Activated naive CD4-positive, alpha-beta T cell treated with Interleukin-2 at 50 U/mL for 16 hours (primary cell): Measurements from ENCODE around the gene AIRE.
"Not testable (repeated sequence)": the region's sequence is repeated elsewhere in the genome, so short reads cannot be mapped to it uniquely, and the experiment has no call there.

ENCODE experiments used
- DNase-seq: peaks from one replicate; pipeline ENCODE4 v3.0.0-alpha.2; 2020

AIRE gene

DNA sequence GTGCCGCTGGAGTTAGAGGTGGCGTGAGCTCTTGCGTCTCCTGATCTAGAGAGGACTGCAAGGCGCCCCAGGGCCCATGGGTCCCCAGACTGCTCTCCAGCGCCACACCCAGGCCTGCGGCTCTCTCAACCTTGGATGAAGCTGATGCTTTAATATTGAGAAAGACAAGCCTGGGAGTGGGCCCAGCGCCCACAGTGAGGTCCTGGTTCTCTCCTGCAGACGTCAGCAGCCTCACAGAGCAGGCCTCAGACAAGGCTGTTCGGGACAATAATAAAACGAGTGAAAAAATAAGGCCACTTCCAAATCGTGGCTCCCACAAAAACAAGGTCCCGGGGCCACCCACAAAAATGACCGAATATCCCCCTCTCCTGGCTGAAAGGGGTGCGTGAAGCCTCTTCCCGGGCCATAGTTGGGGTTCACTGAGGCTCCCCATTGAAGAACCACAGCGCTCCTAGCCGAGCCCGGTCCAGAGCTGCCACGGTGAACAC, 18.0 kb upstream of the AIRE start:
- no peak for DNase-seq

DNA sequence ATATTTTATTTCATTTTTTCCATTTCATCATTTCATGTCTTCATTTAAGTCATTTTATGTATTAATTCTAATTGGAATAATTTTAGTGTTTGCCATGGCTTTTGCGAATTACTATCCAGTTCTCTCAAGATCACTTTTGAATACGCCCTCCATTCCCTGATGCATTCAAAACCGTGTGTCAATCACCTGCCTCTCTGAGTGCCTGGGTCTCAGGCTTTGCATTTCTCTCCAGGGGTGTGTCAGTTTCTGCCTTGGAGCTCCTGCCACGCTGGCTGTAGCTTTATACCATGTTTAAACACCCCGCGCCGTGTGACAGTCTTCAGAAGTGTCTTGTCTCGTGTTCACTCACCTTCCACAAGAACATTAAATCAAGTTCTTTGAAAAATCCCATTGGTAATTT, 16.6 kb upstream of the AIRE start:
- no peak for DNase-seq

DNA sequence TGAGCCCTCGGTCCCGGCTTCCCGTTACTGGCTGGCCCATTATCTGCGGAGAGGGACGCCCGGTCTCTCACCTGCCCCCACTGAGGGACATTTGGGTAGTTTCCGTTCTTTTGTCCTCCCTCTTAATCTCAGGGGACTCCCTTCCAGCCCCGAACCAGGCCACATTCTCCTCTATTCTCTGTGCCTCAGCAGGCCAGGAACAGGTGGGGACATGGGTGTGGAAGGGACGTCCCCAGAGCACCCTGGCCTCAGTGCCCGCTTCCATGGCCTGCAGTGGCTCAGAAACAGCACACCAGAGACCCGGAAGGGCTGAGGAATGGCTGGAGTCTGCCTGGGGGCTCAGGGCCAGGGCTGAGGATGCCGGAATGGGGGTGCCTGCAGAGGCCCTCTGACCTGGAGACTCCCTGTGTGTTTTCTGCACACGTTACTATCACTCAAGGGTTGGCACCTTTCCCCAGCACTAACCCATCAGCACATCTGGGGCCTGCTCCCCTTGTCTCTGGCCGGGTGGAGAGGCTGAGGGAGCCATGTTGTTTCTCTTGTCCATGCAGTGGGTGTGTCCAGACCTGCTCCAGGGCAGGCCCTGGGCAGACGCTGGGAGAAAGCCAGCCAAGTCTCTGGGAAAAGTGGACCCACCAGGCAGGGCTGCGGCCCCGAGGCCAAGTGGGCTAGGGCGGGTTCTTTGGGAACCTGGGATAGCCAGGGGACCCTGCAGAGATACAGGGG, 14.0 kb upstream of the AIRE start:
- DNase-seq, result no peak

DNA sequence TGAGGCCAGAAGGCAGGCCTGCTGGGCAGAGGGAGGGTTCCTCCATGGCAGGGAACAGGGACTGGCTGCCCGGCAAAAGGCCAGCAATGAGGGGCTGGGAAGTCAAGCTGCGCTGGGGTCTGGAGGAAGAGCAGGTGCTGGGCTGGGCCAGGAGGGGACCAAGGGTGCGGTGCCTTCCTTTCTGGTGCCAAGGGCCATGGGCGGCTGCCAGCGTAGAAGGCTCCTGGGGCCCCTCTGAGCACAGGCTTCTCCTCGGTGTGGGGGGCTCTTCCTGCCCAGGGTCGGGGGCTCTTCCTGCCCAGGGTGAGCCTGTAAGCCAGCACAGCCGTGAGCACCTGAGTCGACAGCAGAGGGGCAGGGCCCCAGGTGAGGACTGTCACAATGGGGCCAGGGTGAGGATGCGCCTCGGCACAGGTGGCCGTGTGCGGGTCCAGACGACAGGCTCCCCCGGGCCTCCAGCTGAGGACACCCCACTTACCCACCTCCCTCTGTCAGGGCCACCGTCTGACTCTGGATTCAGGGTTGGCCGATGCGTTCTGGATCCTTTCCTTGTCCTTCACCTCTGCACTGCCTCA, 13.3 kb upstream of the AIRE start:
- no peak for DNase-seq

DNA sequence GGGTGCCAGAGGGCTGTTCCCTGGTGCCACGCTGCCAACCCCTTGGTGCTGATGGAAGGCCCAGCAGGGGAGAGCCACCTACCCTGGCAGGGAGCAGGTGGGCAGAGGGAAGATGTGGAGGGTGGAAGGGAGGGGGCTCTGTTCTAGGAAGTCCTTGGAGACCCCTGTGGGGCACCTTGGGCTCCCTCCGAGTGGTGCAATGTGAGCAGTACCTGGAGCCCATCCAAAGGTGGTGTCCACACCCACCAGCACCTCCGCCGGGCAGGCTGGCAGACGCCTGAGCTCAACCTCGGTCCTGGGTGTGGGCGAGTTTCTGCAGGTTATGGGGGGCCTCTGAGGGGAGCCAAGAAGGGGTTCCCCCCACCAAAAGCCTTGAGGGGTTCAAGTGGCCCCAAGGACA, 12.6 kb upstream of the AIRE start:
- DNase-seq, result no peak

DNA sequence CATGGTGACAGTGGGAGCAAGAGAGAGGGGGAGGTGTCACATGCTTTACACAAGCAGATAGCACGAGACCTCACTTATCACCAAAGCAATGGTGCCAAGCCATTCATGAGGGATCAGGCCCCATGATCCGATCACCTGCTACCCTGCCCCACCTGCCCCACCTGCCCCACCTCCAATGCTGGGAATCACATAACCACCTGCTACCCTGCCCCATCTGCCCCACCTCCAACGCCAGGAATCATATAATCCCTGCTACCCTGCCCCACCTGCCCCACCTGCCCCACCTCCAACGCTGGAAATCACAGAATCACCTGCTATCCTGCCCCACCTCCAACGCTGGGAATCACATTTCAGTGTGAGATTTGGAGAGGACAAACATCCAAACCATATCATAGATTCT, 10.6 kb upstream of the AIRE start:
- no peak for DNase-seq

DNA sequence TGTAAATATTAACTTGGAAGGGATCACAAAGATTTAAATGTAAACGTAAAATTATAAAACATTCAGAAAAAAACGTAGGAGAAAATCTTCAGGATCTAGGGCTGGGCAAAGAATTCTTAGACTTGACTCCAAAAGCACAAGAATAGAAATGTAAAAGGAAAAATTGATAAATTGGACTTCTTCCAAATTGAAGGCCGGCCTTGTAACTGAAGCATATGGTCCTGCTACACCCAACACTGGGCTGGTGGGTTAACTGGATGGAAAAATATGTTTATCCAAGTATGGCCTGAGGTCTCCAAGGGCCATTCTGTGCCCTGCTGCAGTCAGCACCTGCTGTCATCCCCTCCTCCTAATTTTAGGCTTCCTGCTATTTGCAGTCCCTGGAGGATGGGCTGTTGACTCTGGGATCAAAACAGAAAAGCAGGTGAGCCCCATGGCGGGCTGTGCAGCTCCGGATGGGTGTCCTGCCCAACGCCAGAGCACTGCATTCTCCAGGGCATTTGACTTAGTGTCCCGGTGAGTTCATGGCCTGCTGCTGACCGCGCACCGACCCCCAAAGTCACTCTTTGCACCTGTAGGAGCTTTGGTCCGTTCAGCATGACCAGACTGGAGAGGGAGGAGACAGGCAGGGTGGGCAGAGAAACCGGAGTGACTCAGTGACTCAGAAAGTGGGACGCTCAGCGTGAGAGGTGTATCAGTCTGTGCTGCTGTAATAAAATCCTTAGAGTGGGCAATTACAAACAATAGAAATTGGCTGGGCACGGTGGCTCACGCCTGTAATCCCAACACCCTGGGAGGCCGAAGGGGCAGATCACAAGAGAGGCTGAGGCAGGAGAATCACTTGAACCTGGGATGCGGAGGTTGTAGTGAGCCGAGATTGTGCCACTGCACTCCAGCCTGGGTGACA, 6.1 kb upstream of the AIRE start:
- no peak for DNase-seq

DNA sequence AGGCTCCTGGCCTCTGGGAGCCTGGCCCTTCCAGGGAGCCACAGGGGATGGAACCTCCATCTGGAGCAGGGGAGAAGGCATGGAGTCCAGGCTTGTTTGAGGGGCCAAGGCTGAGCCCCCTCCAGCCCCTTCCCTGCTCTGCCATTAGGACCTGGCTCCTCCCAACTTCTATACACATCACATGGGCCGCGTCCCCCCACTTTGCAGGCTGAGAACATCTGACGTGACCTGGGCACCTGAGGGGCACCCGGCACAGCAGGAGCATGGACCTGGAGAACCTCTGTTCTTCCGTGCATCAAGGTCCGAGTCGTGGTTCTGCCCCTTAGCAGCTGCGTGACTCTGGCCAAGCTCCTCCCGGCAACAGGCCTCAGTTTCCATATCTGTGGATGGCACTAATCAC, 3.9 kb upstream of the AIRE start:
- DNase-seq, result no peak

DNA sequence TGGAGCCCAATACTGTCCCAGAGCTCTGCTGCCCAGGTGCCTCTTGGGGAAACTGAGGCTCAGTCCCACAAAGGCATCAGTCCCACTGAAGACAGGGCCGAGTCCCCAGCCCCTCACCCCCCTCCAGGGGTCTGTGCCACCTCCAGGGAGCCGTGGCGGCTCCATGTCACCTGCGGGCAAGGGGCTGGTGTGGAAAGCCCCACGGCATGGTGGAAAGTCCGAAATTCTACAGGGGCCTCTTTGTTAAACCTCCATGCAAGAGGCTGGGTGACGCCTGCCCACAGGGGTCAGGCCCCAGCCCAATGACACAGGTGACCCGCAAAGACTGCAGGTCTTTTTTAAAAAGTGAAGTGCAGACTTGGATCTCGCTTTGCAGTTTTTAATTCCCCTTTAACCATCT, 3.3 kb upstream of the AIRE start:
- DNase-seq, result no peak

DNA sequence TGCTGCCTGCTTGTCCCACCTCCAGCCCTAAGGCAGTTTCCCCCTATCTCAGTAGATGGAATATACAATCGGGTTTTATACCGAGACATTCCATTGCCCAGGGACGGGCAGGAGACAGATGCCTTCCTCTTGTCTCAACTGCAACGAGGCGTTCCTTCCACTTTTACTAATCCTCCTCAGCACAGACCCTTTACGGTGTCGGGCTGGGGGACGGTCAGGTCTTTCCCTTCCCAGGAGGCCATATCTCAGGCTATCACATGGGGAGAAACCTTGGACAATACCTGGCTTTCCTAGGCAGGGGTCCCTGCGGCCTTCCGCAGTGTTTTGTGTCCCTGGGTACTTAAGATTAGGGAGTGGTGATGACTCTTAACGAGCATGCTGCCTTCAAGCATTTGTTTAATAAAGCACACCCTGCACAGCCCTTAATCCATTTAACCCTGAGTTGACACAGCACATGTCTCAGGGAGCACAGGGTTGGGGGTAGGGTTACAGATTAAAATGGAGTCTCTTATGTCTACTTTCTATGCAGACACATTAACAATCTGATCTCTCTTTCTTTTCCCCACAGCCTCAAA, 2.4 kb upstream of the AIRE start:
- DNase-seq, result not testable (repeated sequence)

DNA sequence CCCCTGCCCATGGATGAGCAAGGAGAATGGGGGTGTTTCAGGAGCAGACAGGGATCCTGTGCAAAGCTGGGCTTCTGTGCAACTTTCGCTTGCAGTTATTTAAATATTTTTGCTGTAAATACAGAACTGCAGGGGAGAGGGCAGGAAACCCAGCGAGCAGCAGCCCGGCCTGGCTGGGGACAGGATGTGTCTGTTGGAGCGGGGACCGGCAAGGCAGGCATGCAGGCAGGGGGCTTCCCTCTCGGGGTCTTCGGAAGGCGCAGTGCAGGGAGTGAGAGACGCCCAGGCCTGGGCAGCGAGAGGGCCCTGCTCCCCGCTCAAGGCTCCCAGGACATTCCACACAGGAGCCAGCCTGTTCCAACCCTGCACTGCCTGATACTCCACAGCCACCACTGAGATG, 1.7 kb upstream of the AIRE start:
- DNase-seq, result no peak

DNA sequence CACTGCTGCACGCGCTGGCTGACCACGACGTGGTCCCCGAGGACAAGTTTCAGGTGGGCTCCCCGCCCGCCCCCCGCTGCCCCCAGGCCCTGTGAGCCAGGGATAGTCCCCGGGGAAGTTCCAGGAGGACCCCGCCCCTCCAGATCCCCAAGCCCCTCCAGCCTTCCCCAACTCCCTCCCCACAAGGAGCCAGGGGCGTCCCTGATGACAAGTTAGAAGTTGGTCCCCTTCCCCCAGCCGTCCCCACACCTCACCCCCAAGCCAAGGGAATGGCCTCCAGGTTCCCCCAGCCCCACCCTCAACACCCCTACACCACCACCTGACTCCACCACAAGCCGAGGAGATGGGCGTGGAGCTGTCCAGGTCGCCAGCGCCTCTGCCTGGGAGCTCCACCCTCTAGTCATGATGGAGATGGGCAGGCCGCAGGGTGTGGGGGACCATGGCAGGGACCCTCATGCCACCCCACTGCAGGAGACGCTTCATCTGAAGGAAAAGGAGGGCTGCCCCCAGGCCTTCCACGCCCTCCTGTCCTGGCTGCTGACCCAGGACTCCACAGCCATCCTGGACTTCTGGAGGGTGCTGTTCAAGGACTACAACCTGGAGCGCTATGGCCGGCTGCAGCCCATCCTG, 525 bp downstream of the AIRE start:
- DNase-seq, result no peak

DNA sequence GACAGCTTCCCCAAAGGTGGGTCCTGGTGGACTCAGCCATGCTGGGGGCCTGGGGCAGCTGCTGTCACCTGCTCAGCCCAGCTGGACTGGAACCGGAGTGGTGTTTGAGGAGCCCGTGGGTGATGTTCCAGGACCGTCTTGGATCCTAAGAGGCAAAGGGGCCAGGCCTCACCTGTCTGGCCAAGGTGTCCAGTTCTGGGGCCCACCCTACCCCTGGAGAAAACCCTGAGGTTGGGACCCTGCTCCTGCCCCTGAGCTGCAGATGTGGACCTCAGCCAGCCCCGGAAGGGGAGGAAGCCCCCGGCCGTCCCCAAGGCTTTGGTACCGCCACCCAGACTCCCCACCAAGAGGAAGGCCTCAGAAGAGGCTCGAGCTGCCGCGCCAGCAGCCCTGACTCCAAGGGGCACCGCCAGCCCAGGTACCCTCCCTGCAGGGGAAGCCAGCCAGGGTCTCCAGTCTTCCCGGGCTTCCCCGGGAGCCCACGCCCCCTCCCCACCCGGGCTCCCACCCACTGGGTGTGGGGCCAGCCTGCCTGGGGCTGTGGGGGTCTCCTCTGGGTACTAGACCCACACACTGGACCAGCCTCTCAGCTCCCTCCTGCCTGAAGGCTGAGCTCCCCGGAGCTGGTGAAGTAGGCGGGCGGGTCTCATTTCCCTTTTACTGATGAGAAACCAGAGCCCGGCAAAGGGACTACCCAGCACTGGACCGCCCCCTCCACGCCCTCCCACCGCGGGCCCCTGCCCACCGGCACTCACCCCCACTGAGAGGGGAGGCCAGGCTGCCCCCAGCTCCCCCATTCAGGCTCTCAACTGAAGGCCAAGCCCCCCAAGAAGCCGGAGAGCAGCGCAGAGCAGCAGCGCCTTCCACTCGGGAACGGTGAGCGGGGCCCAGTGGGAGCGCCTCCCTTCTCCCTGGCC, 1.3 kb downstream of the AIRE start:
- no peak for DNase-seq

DNA sequence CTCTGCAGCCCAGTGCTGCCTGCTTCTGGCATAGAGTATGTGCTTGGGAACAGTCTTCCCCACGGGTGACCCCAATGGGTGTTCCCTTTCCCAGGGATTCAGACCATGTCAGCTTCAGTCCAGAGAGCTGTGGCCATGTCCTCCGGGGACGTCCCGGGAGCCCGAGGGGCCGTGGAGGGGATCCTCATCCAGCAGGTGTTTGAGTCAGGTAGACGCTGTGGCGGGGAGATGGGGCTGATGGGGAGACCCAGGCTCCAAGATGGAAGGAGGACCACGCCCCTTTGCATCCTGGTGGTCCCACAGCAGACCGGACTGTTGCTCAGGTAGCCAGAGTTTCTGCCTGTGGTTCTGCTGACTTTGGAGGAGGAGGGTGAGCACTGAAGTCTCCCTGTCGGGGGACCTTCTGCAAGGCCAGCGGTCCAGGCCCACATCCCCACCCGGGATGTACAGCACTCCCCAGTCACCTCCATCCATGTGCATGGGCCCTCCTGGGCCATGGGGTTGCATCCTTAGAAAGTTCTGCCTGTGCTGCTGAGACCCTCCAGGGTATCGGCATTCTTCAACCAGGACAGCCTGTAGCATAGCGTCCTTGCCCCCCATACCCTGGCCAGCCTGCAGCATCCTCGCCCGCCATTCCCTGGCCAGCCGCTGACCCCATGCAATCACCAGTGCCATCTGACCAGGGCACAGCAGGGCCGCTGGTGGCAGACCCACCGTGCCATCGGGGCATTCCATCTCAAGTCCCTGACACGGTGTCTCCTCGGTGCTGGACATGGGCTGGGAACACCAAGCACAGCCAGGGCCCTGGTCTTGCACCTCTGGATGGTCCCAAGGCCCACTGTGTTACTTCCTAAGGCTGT, 2.8 kb downstream of the AIRE start:
- no peak for DNase-seq

DNA sequence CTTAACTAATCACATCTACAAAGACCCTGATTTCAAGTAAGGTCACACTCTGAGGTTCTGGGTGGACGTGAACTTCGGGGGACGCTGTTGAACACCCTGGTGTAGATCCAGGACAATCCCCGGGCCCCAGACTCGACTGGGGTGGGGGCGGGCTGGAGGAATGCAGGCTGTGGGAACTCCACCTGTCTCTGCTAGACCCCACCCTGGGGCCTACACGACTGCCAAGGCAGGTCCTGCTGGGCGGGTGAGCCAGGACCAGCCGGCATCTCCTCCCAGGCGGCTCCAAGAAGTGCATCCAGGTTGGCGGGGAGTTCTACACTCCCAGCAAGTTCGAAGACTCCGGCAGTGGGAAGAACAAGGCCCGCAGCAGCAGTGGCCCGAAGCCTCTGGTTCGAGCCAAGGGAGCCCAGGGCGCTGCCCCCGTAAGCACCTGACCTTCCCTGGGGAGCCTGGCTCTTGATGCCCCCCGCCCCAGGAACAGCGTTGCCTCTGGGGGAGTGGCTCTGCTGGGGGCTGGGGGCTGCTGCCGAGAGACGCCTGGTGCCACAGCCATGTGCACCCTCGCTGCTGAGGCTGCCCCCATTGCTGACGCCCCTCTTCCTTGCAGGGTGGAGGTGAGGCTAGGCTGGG, 3.8 kb downstream of the AIRE start:
- no peak for DNase-seq

DNA sequence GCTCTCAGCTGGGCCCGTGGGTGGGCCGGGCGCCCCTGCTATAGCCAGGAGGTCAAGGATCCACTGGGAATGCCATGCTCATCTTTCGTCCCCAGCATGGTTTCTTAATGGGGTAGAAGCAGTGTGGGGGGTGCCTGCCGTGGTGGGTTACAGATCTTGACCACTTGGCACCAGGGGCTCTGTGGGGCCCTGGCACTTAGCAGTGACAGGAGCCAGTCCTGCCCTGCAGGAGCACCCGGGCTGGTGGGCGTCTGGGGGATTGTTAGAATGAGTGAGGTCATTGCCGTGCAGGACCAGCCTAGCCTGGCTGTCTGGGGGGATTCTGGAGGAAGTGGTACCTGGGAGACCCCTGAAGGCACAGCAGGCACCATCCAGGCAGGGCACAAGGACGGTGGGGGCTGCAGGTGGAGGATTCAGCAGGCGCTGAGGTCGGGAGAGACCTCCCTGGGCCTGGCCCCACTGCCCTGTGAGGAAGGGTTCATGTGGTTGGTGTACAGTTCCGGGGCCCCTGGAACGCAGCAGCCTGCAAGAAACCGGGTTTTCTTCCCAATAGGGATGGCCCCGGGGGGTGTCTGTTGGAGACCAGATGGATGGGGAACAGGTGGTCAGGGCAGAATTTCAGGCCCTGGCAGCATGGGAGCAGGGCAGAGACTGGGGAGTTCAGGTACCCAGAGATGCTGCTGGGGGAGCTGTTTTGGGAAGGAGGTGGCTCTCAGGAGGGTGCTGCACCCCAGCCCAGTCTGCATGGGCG, 4.8 kb downstream of the AIRE start:
- no peak for DNase-seq

DNA sequence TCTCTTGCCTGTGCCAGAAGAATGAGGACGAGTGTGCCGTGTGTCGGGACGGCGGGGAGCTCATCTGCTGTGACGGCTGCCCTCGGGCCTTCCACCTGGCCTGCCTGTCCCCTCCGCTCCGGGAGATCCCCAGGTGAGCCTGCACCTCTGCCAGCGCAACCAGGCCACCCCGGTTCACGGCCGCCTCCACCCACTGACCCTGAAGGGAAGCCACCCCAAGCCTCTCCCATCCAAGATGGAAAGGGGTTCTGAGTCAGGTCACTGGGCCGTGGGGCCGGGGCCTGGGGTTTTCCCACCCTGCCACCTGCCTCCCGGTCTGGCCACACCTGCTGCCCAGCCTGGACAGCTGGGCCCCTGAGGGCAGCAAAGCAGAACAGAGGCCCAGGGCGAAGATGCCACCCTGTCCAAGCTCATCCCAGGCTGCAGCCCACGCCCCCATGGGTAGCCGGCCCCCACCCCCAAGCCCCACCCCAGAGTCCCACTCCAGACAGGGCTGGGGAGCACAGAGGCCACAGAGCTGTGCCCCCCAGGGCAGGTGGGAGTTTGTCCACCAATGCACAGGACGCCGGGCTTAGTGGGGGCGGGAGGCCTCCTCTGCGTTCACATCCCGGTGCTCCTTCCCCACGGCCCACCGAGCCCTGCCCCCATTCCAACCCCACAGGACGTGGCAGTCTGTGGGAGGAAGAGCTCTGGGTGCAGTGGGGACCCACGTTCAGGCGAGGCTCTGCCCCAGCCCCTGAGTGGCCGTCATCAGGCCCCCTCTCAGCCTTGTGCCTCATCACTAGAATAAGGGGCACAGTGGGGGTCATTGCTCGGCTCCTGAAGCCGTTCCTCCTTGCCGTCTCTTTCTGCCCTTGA, 5.6 kb downstream of the AIRE start:
- DNase-seq, result no peak

DNA sequence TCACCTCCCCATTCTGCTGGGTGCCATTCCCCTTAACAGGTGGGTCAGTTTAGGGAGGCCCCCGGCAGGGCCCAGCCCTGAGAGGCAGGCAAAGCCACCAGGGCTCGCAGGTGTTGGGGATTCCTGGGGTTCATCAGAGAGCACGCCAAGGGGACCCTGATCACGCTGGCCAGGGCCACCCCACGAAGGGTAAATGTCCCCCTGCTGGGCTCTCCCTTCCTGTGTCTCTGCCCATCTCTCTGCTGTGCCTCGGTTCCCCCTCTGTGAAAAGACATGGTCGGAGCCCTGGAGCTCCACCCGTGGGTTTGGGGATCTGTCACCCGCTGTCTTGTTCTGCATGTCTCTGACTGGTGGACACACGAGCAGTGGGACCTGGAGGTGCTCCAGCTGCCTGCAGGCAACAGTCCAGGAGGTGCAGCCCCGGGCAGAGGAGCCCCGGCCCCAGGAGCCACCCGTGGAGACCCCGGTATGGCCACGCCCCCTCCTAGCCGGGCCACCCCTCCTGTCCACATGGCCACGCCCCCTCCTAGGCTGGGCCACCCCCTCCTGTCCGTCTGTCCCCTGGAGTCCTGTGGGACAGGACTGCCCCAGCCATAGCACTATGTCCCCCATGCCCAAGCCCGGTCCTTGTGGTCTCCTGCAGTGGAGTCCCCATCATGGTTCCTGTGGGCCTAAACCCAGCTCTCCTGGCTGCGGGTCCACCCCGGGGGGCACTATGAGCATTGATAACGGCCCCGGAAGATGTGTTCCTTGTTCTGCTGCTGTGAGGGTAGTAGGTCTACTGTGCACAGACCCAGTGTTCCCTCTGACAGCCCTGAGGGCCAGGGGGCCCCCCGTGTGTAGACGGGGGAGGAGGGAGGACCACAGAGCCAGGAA, 6.5 kb downstream of the AIRE start:
- no peak for DNase-seq
